ENCODE data around the gene TWNK.

DNA sequence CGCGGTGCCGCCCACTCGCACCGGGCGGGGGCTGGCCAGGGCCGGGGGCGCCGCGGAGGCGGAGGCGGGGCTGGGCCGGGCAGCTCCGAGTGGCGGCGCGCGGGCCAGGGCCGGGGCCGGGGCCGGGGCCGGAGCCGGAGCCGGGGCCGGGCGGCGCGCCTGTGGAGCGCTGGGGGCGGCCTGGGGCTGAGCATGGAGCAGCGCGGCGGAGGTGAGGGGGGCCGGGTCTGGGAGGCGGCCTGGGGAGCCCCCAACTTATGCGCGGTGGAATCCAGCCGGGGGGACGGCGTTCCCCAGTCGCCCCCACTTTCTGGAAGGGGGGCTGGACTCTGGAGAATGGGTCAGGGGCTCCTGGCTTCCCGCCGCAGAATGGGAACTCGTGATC is 12.4 kb downstream of the TWNK start, which contains the start of gene LZTS2:
- TF ChIP-seq EZH2 (IDR thresholded peaks at IDR 0.05; ENCODE audit: borderline replicate concordance, low read length), result no peak
- TF ChIP-seq, protein P1, sequence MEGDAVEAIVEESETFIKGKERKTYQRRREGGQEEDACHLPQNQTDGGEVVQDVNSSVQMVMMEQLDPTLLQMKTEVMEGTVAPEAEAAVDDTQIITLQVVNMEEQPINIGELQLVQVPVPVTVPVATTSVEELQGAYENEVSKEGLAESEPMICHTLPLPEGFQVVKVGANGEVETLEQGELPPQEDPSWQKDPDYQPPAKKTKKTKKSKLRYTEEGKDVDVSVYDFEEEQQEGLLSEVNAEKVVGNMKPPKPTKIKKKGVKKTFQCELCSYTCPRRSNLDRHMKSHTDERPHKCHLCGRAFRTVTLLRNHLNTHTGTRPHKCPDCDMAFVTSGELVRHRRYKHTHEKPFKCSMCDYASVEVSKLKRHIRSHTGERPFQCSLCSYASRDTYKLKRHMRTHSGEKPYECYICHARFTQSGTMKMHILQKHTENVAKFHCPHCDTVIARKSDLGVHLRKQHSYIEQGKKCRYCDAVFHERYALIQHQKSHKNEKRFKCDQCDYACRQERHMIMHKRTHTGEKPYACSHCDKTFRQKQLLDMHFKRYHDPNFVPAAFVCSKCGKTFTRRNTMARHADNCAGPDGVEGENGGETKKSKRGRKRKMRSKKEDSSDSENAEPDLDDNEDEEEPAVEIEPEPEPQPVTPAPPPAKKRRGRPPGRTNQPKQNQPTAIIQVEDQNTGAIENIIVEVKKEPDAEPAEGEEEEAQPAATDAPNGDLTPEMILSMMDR (IDR thresholded peaks at IDR 0.05; ENCODE audit: low read length), result no peak

Measured in OCI-LY1 (cell line).